GM21423 (cell line): ENCODE data around the gene TBRG1.
"Not testable (repeated sequence)": the region's sequence is repeated elsewhere in the genome, so short reads cannot be mapped to it uniquely, and the experiment has no call there.

Experiments
- ATAC-seq: cut with Tn5 transposase; IDR thresholded peaks from one replicate; pipeline ENCODE4 v1.9.1; 2021; ENCODE audit warnings: mild to moderate bottlenecking, moderate library complexity; ENCODE audit not compliant: unreplicated experiment

TBRG1 gene, protein sequence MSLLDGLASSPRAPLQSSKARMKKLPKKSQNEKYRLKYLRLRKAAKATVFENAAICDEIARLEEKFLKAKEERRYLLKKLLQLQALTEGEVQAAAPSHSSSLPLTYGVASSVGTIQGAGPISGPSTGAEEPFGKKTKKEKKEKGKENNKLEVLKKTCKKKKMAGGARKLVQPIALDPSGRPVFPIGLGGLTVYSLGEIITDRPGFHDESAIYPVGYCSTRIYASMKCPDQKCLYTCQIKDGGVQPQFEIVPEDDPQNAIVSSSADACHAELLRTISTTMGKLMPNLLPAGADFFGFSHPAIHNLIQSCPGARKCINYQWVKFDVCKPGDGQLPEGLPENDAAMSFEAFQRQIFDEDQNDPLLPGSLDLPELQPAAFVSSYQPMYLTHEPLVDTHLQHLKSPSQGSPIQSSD

DNA sequence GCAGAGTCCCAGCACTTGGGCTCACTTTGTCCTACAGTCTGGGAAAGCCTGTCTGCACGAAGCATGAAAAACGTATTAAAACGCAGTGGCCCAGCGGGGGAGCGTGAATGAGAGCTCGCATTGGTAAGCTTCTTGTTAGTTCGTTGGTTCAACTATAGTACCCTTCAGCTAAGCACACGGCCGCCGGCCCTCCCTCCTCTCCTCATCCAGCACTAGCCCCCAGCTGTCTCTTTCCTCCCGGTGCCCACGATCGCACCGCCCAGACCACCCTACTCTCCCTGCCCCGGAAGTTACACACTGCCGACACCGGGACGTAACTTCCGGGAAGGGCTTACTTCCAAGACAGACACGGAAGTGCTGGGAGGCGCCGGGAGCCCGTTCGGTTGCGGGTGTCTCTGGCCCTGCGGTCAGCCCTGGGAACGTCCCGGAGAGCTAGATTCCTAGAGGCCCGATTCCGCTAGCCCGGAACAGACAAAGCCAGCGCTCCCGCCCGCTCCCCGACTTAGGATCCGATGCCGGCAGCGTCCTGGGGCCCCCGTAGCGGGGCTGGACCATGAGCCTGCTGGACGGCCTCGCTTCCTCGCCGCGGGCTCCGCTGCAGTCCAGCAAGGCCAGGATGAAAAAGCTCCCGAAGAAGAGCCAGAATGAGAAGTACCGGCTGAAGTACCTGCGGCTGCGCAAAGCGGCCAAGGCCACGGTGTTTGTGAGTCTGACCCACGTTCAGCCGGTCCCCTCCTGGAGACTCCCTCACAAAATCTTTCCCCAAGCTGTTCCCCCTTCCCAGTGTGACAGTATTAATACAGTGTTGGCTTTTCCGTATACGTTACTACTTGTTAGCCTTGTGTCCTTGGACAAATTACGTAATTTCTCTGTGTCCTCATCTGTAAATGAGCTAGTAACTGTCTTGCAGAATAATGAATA is at the start of gene TBRG1:
TBRG1 (plus strand) TSS at position 334 of the 921 bp plus-strand sequence; CDS start at position 554, 220 bp downstream.
- peak; percentile 99 for ATAC-seq

DNA sequence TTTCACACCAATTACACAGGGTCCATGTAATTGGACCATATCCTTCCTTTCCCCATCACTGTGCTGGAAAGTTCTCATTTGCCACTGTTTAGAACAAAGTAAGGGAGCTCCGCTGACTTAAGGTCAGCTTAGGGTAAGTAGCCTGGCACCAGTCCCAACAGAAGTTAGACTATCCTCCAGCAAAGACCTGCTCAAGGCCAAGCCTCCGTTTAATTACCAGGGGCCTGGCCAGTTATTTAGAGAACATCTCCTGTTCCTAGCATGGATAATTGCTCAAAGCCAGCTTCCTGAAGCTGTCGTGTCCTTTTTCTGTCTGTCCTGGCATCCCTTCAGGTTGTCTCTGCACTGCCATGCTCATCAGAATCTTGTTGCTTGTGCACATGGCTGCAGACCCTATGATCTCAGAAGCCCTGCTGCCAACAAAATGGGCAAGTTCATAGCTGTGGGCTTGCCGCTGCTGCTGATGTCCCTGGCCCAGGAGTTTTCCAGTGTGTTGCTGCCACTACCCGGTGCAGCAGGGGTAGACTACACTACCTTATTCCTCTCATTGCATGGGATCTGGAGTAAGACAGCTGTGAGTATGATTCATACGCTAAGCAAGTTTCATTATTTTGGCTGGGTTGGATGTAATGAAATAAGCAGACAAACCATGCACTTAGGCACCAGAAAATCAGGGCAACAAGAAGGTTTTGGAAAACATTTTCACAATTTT is 44.8 kb upstream of the TBRG1 start:
- no peak for ATAC-seq

DNA sequence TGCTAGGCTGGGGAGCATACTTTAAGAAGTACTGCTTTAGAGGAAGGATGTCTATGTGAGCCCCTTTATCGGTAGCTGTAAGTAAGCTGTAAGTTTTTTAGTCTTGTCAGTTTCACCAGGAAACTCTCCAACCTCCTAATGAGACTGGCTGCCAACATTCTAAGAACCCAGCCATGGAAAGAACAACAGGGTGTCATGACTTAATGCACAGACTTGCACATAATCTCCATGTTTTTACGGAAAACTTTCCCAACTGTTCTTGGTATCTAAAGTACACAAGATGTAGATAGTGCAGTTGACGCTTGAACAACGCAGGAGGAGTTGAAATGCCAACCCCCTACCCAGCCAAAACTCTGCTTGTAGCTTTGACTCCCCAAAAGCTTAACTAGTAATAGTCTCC is 43.9 kb upstream of the TBRG1 start:
- ATAC-seq, result no peak

DNA sequence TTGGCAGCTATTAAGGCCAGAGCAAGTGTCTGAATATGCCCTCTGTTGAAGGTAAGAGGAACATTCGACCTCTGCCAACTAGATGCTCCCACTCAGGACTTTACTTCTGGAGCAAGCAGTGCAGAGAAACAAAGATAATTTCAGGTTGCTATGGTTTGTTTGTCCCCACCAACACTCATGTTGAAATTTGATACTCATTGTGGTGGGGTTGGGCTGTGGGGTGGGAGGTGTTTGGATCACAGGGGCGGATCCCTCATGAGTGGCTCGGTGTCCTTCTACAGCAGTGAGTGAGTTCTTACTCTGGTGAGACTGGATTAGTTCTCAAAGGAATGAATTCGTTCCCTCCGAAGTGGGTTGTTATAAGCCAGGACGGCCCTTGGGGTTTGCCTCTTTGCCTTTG is 40.8 kb upstream of the TBRG1 start:
- ATAC-seq, result no peak

GRCh38 chr11:124582565-124582964 is 40.1 kb upstream of the TBRG1 start:
- no peak for ATAC-seq

- no peak for ATAC-seq
These were observed 38.9 kb upstream of the TBRG1 start for GRCh38 chr11:124583781-124584180.

GRCh38 chr11:124584681-124585372 is 37.8 kb upstream of the TBRG1 start:
- no peak for ATAC-seq

DNA sequence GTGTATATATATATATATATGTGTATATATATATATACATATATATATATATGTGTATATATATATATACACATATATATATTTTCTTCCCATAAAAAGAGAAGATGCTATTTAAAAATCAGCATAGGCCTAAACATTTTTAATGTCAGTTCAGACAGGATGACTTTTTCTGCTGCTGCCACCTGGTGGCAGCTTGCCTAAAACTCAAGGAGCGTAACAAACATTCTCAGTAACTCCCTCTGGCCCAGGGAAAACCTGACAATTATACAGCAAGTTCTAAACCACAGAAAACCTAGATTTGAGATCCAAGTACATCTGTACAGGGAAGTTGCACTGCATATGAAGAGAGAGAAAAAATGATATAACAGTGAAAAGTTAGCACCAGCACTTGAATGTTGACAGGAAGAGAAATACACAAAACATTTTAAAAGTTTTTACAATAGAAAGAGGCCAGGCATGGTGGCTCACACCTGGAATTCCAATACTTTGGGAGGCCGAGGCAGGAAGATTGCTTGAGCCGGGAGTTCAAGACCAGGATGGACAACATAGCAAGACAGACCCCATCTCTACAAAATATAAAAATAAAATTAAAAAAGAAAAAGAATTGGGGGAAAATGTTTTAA is 36.3 kb upstream of the TBRG1 start:
- ATAC-seq, result no peak

DNA sequence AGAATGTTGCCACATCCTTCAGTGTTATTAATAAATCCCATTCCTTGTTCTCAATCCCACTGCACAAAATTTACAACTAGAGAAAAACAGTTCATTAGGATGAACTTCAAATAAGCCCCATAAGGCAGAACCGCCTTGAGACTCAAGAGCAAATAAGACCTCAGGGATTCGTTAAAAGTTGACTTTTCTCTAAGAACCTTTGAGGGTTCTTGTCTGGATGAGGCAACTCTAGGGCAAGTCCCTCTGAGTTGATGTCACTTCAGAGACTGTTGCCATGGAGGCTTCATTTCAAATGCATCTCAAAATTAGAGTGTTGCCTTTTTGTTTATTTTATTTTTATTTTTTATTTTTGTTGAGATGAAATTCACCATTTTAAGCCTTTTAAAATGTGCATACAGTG is 31.2 kb upstream of the TBRG1 start:
- ATAC-seq, result no peak

- ATAC-seq, result no peak
These were observed 30.0 kb upstream of the TBRG1 start for GRCh38 chr11:124592627-124593026.

DNA sequence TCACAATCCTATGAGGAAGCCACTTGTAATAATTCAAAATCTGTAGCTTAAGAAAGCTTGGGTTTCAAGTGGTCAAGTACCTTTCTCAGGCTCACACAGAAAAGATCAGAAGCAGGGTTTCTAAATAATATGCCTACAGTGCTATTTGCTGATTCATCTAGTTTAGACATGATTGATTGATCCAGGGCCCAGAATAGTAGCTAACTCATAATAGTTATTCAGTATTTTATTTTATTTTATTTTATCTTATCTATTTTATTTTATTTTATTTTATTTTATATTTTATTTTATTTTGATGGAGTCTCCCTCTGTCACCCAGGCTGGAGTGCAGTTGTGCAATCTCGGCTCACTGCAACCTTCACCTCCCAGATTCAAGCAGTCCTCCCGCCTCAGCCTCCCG is 27.4 kb upstream of the TBRG1 start:
- ATAC-seq, result no peak

- no peak for ATAC-seq
These were observed 25.0 kb upstream of the TBRG1 start for GRCh38 chr11:124597626-124598025.

DNA sequence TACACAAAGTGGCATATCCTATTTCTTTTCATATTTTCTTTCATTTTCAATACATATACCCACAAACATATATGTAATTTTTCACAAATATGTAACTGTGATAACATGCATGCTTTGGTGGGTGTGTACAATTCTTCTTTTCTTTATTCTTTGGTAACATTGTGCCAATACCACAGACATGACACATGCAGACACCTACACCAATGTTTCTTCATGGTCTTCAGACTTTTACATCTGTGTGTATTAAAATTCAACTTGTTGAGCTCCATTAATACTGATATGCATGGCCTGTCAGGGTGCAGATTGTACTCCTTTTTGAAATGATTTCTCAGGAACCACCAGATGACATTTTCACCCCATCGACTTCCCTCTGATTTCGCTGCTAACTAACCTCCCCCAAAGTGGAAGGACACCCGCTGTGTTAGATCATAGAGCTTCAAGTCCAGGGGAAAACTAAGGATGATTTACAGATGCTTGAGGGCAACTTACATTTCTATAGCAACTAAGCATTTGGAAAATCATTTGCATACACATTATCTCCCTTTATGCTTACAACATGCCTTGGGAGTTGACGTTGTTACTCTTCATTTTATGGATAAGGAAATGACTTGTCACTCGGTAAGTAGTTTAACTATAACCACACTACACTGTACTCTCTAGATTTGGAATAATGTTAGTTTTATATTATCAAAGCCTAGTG is 21.9 kb upstream of the TBRG1 start:
- no peak for ATAC-seq

DNA sequence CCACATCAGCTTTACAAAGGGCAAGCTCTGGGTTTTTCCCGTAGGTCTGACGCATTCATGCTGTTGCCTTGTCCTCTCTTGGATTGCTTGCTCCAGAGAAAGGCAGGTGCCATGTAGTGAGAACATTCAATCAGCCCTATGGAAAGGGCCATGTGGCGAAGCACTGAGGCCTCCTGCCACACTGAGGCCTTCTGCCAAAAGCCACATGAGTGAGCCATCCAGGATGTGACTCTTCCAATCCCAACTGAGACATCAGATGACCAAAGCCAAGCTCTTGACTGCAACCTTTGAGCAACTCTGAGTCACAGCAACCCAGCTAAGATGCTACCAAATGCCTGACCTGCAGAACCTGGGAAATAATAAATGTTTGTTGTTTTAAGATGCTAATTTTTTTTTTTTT is 20.5 kb upstream of the TBRG1 start:
- no peak for ATAC-seq

- not testable (repeated sequence) for ATAC-seq
These were observed 19.9 kb upstream of the TBRG1 start for GRCh38 chr11:124602723-124603122.

DNA sequence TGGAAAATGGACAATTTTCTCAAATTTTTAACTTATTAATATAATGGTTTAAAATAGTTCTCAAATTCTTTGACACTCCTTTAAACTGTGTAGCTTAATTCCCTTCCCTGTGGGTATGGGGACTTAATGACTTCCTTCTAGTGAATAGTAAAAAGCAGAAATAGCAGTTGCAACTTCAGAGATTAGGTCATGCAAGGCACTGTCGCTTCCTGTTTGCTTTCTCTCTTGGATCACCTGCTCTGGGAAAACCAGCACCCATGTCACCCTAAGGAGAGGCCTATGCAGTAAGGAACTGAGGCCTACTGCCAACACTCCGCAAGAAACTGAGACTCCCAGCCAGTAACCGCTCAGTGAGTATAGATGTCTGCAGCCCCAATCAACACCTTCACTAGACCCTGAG is 16.9 kb upstream of the TBRG1 start:
- no peak for ATAC-seq

DNA sequence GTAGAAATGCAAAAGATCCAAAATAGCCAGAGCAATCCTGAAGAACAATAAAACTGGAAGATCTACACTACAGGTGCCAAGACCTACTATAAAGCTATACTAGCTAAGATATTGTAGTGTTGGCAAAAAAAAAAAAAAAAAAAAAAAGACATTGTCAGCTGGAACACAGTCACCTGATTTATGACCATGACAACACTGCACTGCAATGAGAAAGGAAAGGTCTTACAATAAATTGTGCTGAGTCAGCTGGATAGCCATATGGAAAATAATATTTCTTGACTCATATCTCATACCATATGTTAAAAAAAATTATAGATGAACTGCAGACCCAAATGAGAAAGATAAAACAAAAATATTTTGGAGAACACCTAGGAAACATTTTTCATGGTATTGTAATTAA is 14.5 kb upstream of the TBRG1 start:
- no peak for ATAC-seq

- ATAC-seq, result no peak
These were observed 12.4 kb upstream of the TBRG1 start for GRCh38 chr11:124610295-124610694.

DNA sequence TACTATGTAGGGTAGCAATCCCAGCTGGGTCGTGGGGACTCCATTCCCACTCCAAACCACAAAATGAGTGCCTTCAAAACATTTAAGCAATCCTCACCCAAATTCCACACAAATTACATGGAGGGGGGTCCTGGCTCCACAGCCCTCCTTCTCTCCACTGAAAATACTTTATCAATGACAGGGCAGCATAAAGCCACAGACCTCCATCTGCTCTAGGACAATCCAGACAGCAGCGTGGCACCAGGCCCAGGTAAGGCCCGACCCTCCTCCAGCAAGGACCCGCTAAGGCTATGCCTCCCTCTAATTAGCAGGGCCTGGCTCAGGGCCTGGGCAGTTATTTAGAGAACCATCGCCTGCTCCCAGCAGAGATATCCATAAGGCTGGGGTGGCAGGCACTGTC is 11.6 kb upstream of the TBRG1 start, which contains the start of gene PANX3:
PANX3 (plus strand) TSS at position 365 of the 400 bp plus-strand sequence. CDS start 129 bp downstream, outside the sequence.
- no peak for ATAC-seq
